ENCODE data around the gene PRC1. TPM values are rescaled to one million over a fixed set of nuclear protein-coding genes. Genes with fewer than 3 reads are reported as not detected.
A peak's percentile ranks its signal among the peaks of the same experiment; 100 is the strongest.

PRC1 gene
- polyA plus RNA-seq, 1 donor = 40.0 TPM

GRCh38 chr15:90972133-90972532, 22.2 kb downstream of the PRC1 start:
- Histone ChIP-seq H3K4me1 (ENCODE audit: control insufficient read depth, insufficient read depth, low read length) (no peaks in the 10 kb centered on the region), H3K27ac (ENCODE audit: low read length) (no peak overlapping the region), H3K9me3 (ENCODE audit: control insufficient read depth, low read depth, low read length) (no peaks in the 10 kb centered on the region), H3K27me3 (ENCODE audit: control insufficient read depth, insufficient read depth, low read length) (no peaks in the 10 kb centered on the region), H3K36me3 (ENCODE audit: control insufficient read depth, insufficient read depth, low read length) (peaks cover 51% of the 10 kb centered on the region), H3K4me3 (ENCODE audit: low read length) (no peak overlapping the region)
- no peak for DNase-seq
- 100% methylated on average over 2 of the region's 5 CpGs for WGBS (ENCODE audit: insufficient coverage, low lambda C conversion rate)

GRCh38 chr15:90970274-90970673, 24.1 kb downstream of the PRC1 start:
- H3K36me3 ChIP-seq (ENCODE audit: control insufficient read depth, insufficient read depth, low read length) = peaks cover 53% of the 10 kb centered on the region

GRCh38 chr15:90968434-90968833, 25.9 kb downstream of the PRC1 start:
- no peaks in the 10 kb centered on the region for H3K4me1 ChIP-seq (ENCODE audit: control insufficient read depth, insufficient read depth, low read length)
- peaks cover 52% of the 10 kb centered on the region for H3K36me3 ChIP-seq (ENCODE audit: control insufficient read depth, insufficient read depth, low read length)

More at GRCh38 chr15:90970274-90970673, 24.1 kb downstream of the PRC1 start:
- H3K4me1 ChIP-seq (ENCODE audit: control insufficient read depth, insufficient read depth, low read length) = no peaks in the 10 kb centered on the region
- H3K27me3 ChIP-seq (ENCODE audit: control insufficient read depth, insufficient read depth, low read length) = no peaks in the 10 kb centered on the region
- no peak overlapping the region for H3K27ac ChIP-seq (ENCODE audit: low read length)
- no CpG with 5 or more reads among the region's 7 CpGs for WGBS (ENCODE audit: insufficient coverage, low lambda C conversion rate)
- H3K4me3 ChIP-seq (ENCODE audit: low read length) = no peak overlapping the region
- no peaks in the 10 kb centered on the region for H3K9me3 ChIP-seq (ENCODE audit: control insufficient read depth, low read depth, low read length)
- no peak for DNase-seq

GRCh38 chr15:90967206-90967605, 27.1 kb downstream of the PRC1 start:
- H3K4me3 ChIP-seq (ENCODE audit: low read length) = no peak overlapping the region
- peaks cover 53% of the 10 kb centered on the region for H3K36me3 ChIP-seq (ENCODE audit: control insufficient read depth, insufficient read depth, low read length)
- no peak overlapping the region for H3K27ac ChIP-seq (ENCODE audit: low read length)
- no peaks in the 10 kb centered on the region for H3K27me3 ChIP-seq (ENCODE audit: control insufficient read depth, insufficient read depth, low read length)
- H3K4me1 ChIP-seq (ENCODE audit: control insufficient read depth, insufficient read depth, low read length) = no peaks in the 10 kb centered on the region
- DNase-seq = no peak
- H3K9me3 ChIP-seq (ENCODE audit: control insufficient read depth, low read depth, low read length) = no peaks in the 10 kb centered on the region
- 93% methylated on average over 2 of the region's 5 CpGs for WGBS (ENCODE audit: insufficient coverage, low lambda C conversion rate)

More at GRCh38 chr15:90968434-90968833, 25.9 kb downstream of the PRC1 start:
- DNase-seq = no peak
- Histone ChIP-seq H3K9me3 (ENCODE audit: control insufficient read depth, low read depth, low read length) (no peaks in the 10 kb centered on the region), H3K27me3 (ENCODE audit: control insufficient read depth, insufficient read depth, low read length) (no peaks in the 10 kb centered on the region), H3K27ac (ENCODE audit: low read length) (no peak overlapping the region), H3K4me3 (ENCODE audit: low read length) (no peak overlapping the region)
- WGBS (ENCODE audit: insufficient coverage, low lambda C conversion rate) = no CpG with 5 or more reads among the region's 1 CpG

- no peak overlapping the region for H3K27ac ChIP-seq (ENCODE audit: low read length)
- no peak for DNase-seq
- H3K36me3 ChIP-seq (ENCODE audit: control insufficient read depth, insufficient read depth, low read length) = peaks cover 62% of the 10 kb centered on the region
- WGBS (ENCODE audit: insufficient coverage, low lambda C conversion rate) = 100% methylated on average over 1 of the region's 9 CpGs
- H3K9me3 ChIP-seq (ENCODE audit: control insufficient read depth, low read depth, low read length) = no peaks in the 10 kb centered on the region
- no peaks in the 10 kb centered on the region for H3K27me3 ChIP-seq (ENCODE audit: control insufficient read depth, insufficient read depth, low read length)
- no peaks in the 10 kb centered on the region for H3K4me1 ChIP-seq (ENCODE audit: control insufficient read depth, insufficient read depth, low read length)
- no peak overlapping the region for H3K4me3 ChIP-seq (ENCODE audit: low read length)
Observed at GRCh38 chr15:90966262-90966661, 28.1 kb downstream of the PRC1 start.

GRCh38 chr15:90962021-90962420, 32.3 kb downstream of the PRC1 start:
- H3K36me3 ChIP-seq (ENCODE audit: control insufficient read depth, insufficient read depth, low read length) = peaks cover 43% of the 10 kb centered on the region
- no peaks in the 10 kb centered on the region for H3K27me3 ChIP-seq (ENCODE audit: control insufficient read depth, insufficient read depth, low read length)
- no peak overlapping the region for H3K27ac ChIP-seq (ENCODE audit: low read length)
- DNase-seq = no peak
- H3K9me3 ChIP-seq (ENCODE audit: control insufficient read depth, low read depth, low read length) = no peaks in the 10 kb centered on the region
- no peak overlapping the region for H3K4me3 ChIP-seq (ENCODE audit: low read length)
- WGBS (ENCODE audit: insufficient coverage, low lambda C conversion rate) = no CpG with 5 or more reads among the region's 4 CpGs
- no peaks in the 10 kb centered on the region for H3K4me1 ChIP-seq (ENCODE audit: control insufficient read depth, insufficient read depth, low read length)

GRCh38 chr15:90960298-90961091, 33.8 kb downstream of the PRC1 start:
- Histone ChIP-seq H3K36me3 (ENCODE audit: control insufficient read depth, insufficient read depth, low read length) (peaks cover 33% of the 10 kb centered on the region), H3K27me3 (ENCODE audit: control insufficient read depth, insufficient read depth, low read length) (no peaks in the 10 kb centered on the region), H3K4me3 (ENCODE audit: low read length) (no peak overlapping the region), H3K27ac (ENCODE audit: low read length) (no peak overlapping the region), H3K9me3 (ENCODE audit: control insufficient read depth, low read depth, low read length) (no peaks in the 10 kb centered on the region), H3K4me1 (ENCODE audit: control insufficient read depth, insufficient read depth, low read length) (peaks cover 9% of the 10 kb centered on the region)
- WGBS (ENCODE audit: insufficient coverage, low lambda C conversion rate) = no CpG with 5 or more reads among the region's 20 CpGs
- DNase-seq = no peak

GRCh38 chr15:90959894-90960293, 34.4 kb downstream of the PRC1 start:
- Histone ChIP-seq H3K36me3 (ENCODE audit: control insufficient read depth, insufficient read depth, low read length) (peaks cover 33% of the 10 kb centered on the region), H3K4me1 (ENCODE audit: control insufficient read depth, insufficient read depth, low read length) (peaks cover 13% of the 10 kb centered on the region), H3K4me3 (ENCODE audit: low read length) (no peak overlapping the region), H3K27me3 (ENCODE audit: control insufficient read depth, insufficient read depth, low read length) (no peaks in the 10 kb centered on the region), H3K9me3 (ENCODE audit: control insufficient read depth, low read depth, low read length) (no peaks in the 10 kb centered on the region), H3K27ac (ENCODE audit: low read length) (no peak overlapping the region)
- no peak for DNase-seq
- no CpG with 5 or more reads among the region's 5 CpGs for WGBS (ENCODE audit: insufficient coverage, low lambda C conversion rate)

GRCh38 chr15:90959028-90959595, 35.2 kb downstream of the PRC1 start:
- no peaks in the 10 kb centered on the region for H3K27me3 ChIP-seq (ENCODE audit: control insufficient read depth, insufficient read depth, low read length)
- H3K9me3 ChIP-seq (ENCODE audit: control insufficient read depth, low read depth, low read length) = no peaks in the 10 kb centered on the region
- no peak overlapping the region for H3K27ac ChIP-seq (ENCODE audit: low read length)
- H3K36me3 ChIP-seq (ENCODE audit: control insufficient read depth, insufficient read depth, low read length) = peaks cover 31% of the 10 kb centered on the region
- H3K4me1 ChIP-seq (ENCODE audit: control insufficient read depth, insufficient read depth, low read length) = peaks cover 15% of the 10 kb centered on the region
- no peak for DNase-seq
- 100% methylated on average over 2 of the region's 8 CpGs for WGBS (ENCODE audit: insufficient coverage, low lambda C conversion rate)
- H3K4me3 ChIP-seq (ENCODE audit: low read length) = no peak overlapping the region

GRCh38 chr15:90957791-90958190, 36.5 kb downstream of the PRC1 start:
- 100% methylated on average over 1 of the region's 6 CpGs for WGBS (ENCODE audit: insufficient coverage, low lambda C conversion rate)
- Histone ChIP-seq H3K36me3 (ENCODE audit: control insufficient read depth, insufficient read depth, low read length) (peaks cover 33% of the 10 kb centered on the region), H3K4me3 (ENCODE audit: low read length) (peak overlapping the region; percentile 60), H3K4me1 (ENCODE audit: control insufficient read depth, insufficient read depth, low read length) (peaks cover 15% of the 10 kb centered on the region), H3K27me3 (ENCODE audit: control insufficient read depth, insufficient read depth, low read length) (no peaks in the 10 kb centered on the region), H3K27ac (ENCODE audit: low read length) (no peak overlapping the region), H3K9me3 (ENCODE audit: control insufficient read depth, low read depth, low read length) (no peaks in the 10 kb centered on the region)
- DNase-seq = no peak

Data from large intestine (tissue), 3 donors.